NCI-H187 (cell line): ENCODE measurements around the gene LRRC41.
A peak's percentile ranks its signal among the peaks of the same experiment; 100 is the strongest.
"Not testable (repeated sequence)": the region's sequence is repeated elsewhere in the genome, so short reads cannot be mapped to it uniquely, and the experiment has no call there.

ENCODE experiments used
- DNase-seq, 2 experiments: peaks; one replicate each; lab custom pipeline; 2025; lab: John Stamatoyannopoulos, UW

The LRRC41 gene

GRCh38 chr1:46322191-46322590, 18.8 kb upstream of the LRRC41 start:
- DNase-seq: not testable (repeated sequence)

DNA sequence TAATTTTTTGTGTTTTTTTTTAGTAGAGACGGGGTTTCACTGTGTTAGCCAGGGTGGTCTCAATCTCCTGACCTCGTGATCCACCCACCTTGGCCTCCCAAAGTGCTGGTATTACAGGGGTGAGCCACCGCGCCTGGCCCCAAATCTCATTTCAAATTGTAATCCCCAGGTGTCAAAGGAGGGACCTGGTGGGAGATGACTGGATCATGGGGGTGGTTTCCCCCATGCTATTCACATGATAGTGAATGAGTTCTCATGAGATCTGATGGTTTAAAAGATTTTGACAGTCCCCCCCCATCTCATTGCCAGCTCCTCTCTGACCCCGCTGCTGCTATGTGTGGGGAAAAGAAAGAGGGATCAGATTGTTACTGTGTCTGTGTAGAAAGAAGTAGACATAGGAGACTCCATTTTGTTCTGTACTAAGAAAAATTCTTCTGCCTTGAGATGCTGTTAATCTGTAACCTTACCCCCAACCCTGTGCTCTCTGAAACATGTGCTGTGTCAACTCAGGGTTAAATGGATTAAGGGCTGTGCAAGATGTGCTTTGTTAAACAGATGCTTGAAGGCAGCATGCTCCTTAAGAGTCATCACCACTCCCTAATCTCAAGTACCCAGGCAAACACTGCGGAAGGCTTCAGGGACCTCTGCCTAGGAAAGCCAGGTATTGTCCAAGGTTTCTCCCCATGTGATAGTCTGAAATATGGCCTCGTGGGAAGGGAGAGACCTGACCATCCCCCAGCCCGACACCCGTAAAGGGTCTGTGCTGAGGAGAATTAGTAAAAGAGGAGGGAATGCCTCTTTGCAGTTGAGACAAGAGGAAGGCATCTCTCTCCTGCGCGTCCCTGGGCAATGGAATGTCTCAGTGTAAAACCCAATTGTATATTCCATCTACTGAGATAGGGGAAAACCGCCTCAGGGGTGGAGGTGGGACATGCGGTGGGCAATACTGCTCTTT, 16.8 kb upstream of the LRRC41 start:
- DNase-seq: peak in 1 of 2 experiments; percentile 33

DNA sequence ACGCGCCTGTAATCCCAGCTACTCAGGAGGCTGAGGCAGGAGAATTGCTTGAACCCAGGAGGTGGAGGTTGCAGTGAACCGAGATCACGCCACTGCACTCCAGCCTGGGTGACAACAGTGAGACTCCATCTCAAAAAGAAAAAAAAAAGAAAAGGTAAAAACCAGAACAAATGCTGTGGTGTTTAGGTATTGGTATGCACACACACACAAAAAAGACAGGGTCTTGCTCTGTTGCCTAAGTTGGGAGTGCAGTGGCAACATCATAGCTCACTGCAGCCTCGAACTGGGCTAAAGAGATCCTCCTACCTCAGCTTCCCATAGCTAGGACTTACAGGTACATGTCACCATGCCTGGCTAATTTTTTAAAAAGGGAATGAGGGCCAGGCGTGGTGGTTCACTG, 15.9 kb upstream of the LRRC41 start:
- DNase-seq: not testable (repeated sequence)

- no peak for DNase-seq
These were observed 13.9 kb upstream of the LRRC41 start for GRCh38 chr1:46317323-46317722.

- no peak for DNase-seq
These were observed 12.4 kb upstream of the LRRC41 start for GRCh38 chr1:46315669-46316403.

DNA sequence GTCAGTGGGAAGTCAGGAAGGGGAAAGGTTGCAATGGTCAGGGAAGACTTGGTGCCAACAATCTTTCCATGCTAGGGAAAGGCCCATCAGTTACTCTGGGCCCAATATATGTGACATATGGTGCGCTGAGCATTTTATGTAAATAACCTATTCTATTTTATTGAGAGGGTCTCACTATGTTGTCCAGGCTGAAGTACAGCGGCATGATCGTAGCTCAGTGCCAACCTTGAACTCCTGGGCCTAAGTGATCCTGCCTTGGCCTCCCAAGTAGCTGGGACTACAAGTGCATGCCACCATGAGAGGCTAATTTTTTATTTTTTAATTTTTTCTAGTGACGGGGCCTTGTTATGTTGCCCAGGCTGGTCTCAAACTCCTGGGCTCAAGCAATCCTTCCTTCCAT, 6.9 kb upstream of the LRRC41 start:
- DNase-seq: no peak

DNA sequence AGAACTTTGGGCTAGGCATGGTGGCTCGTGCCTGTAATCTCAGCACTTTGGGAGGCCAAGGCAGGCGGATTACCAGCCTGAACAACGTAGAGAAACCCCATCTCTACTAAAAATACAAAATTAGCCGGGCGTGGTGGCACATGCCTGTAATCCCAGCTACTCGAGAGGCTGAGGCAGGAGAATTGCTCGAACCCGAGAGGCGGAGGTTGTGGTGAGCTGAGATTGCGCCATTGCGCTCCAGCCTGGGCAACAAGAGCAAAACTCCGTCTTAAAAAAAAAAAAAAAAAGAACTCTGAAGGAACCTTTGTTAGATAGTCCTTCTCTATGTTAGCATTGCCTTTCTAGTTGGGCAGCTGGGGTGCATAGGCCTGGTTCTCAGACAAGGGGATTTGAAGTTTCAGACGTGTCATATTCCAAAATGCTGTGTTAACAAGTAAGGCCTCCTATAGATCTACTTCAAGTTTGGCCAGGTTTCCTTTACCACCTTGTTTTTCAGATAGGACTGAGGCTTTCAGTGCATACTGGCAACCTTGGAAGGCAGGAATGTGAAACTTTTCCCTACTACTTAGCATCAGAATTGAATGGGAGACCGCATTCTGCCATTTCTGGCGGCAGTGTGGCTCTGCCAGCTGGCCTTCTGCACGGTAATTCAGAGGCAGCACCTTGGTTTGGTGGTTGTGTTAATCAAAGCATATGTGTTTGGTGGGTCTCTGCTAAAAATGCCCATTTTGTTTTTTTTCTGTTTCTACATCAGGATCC, 6.2 kb upstream of the LRRC41 start:
- no peak for DNase-seq

DNA sequence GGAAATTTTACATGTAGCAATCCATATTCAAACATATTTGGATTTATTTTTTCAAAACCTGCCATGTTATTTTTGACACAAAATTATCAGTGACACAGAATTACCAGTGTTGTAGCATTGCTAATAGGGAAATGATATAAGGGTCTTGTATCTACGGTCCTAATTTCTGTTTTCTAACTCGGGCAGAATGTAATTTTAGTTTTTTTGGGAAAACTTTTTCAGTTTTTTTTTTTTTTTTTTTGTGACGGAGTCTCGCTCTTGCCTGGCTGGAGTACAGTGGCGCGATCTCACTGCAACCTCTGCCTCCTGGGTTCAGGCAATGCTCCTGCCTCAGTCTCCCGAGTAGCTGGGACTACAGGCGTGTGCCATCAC, 2.7 kb upstream of the LRRC41 start:
- DNase-seq: no peak

DNA sequence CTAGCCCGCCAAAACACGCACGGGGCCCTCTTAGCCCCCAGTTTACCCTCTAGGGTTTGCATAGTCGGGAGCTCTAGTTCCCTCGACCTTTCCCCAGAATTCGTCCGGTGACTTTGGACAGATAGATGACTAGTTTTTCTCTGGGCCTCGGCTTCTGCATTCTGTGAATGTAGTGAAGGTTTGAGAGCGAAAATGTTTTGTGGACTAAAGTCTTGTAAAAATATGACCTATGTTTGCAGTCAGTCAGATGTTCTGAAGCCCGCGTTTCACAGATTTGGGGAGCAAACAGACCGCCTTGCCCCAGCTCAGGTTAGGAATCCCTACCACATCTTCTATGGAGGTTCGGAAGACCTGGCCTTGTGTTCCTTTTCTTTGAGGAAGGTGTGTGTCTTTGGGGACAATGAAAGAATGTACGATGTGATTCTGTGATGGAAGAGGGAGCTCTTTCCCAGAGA, 483 bp upstream of the LRRC41 start:
- no peak for DNase-seq

GRCh38 chr1:46302641-46303037, 777 bp downstream of the LRRC41 start:
- DNase-seq: no peak

GRCh38 chr1:46301808-46302640, 1.4 kb downstream of the LRRC41 start:
- peak in 1 of 2 experiments; percentile 9 for DNase-seq

GRCh38 chr1:46301406-46301807, 2.0 kb downstream of the LRRC41 start:
- DNase-seq: no peak

GRCh38 chr1:46300673-46301405, 2.6 kb downstream of the LRRC41 start:
- no peak for DNase-seq

DNA sequence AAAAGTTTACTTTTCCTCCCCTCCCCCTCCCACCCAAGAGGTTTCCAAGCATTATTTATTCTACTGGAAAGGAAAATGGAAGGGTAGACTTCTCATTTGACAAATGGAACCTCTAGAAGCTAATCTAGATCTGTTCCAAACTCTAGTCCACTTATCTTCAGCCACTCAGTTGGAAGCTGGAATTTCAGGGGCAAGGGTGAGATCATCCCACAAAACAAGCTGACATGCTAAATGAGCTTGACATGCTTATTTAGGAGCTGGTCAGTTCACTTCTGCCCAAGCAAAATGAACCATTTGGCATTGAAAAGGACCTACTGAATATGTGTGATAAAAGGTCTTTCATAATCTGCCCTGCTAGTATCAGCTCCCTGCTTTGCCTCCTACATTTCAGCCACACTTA, 5.0 kb downstream of the LRRC41 start:
- no peak for DNase-seq

- no peak for DNase-seq
These were observed 8.1 kb downstream of the LRRC41 start for GRCh38 chr1:46295306-46295705.

DNA sequence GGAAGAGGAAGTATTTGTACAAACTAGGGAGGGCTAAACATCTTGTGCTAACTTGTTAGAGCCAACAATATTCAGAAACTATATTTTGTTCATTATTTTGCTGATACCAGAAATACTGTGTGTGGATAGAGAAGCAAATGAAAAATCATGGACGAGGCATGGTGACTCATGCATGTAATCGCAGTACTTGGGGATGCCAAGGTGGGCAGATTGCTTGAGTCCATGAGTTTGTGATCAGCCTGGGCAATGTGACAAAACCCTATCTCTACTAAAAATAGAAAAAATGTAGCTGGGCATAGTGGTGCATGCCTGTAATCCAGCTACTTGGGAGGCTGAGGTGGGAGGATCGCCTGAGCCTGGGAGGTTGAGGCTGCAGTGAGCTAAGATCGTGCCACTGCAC, 13.4 kb downstream of the LRRC41 start:
- DNase-seq: no peak

- DNase-seq: no peak
These were observed 14.3 kb downstream of the LRRC41 start for GRCh38 chr1:46289134-46289494.

DNA sequence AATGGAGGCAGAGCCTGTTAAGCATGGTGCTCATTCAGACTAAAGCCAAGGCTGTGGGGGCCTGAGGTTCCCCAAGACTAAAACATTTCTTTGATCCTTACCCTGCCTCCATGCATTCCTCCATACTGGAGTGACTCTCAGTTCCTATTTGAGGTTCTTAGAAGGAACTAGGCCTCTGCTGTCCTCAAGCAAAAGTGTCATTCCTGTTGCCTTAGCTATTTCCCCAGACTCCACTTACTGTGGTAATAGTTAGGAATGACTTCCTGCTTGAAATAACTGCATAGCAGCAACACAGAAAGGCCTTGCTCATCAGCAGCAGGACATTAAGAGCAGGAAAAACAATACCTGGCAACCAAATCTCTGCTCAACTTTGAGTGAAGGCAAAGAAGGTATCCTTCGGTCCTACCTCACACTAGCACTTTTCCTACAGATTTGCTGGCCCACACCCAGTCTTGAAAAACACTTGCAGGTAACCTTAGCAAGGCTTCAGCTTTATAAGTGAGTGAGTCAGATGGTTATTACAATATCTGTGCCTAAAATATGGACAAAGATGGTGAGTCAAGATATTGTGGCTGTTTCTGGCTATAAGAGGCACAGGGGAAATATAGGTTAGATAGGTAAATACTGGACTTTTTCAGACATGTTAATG, 14.8 kb downstream of the LRRC41 start:
- no peak for DNase-seq

- peak; percentile 77 to 87 for DNase-seq
These were observed 17.5 kb downstream of the LRRC41 start for GRCh38 chr1:46285730-46286477.
